ENCODE measurements around the gene OSCP1. TPM values are rescaled to one million over a fixed set of nuclear protein-coding genes. Genes with fewer than 3 reads are reported as not detected.

The OSCP1 gene
- total RNA-seq, 1 experiment from 2014 or later: 3.2 TPM

DNA sequence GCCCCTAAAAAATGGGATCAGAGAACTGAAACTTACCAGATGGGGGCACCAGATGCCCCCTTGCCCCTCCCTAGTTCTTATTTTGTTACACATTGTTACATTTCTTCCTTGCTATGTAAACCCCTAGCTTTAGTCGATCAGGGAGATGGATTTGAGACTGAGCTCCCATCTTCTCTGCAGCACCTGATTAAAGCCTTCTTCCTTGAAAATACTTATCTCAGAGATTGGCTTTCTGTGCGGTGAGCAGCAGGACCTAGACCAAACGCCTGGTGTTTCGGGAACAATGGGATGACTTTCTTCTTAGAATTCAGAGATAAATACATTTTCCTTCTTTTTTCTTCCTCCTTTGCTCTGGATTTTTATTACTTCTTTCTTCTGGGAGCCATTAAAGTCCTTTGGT is 35.9 kb downstream of the OSCP1 start:
- H3K18ac ChIP-seq (ENCODE audit: insufficient read length, low read depth, low read length): no peak overlapping the region
- H3K79me1 ChIP-seq (ENCODE audit: insufficient read depth, low read depth, low read length, poor library complexity, severe bottlenecking): no peaks in the 10 kb centered on the region
- no peak overlapping the region for H2BK120ac ChIP-seq (ENCODE audit: low read depth, low read length, poor library complexity, severe bottlenecking)
- no peak overlapping the region for H3T11ph ChIP-seq (ENCODE audit: low read length)
- H3K23ac ChIP-seq (ENCODE audit: insufficient read length, low read depth, low read length): no peak overlapping the region
- no peak overlapping the region for H2AFZ ChIP-seq (ENCODE audit: low read length)
- Mint-ChIP-seq H3K36me3 (ENCODE audit: insufficient read depth in 1 of 3, low read depth in 3 of 3) (peaks cover 4 to 14% (median 9%) of the 10 kb centered on the region in 3 experiments; a peak in 4 of 7 replicates), H3K27me3 (ENCODE audit: low read depth) (no peaks in the 10 kb centered on the region; the same call in 1 of the 2 replicates), H3K27ac (peak overlapping the region in 1 of 3 experiments; percentile 56; a peak in 2 of 7 replicates), H3K4me3 (no peak overlapping the region), H3K9me3 (no peaks in the 10 kb centered on the region; a peak in 1 of 5 replicates), H3K4me1 (peaks cover 5 to 12% of the 10 kb centered on the region in 2 experiments)
- DNase-seq: no peak
- no peak overlapping the region for H2BK5ac ChIP-seq (ENCODE audit: insufficient read length, low read length)
- H3K27ac ChIP-seq (ENCODE audit: insufficient read length, low read depth, low read length): no peak overlapping the region
- H4K91ac ChIP-seq (ENCODE audit: insufficient read length, low read depth, low read length): no peak overlapping the region
- H3K79me2 ChIP-seq (ENCODE audit: insufficient read depth, low read length): no peaks in the 10 kb centered on the region
- TF ChIP-seq, protein P1, sequence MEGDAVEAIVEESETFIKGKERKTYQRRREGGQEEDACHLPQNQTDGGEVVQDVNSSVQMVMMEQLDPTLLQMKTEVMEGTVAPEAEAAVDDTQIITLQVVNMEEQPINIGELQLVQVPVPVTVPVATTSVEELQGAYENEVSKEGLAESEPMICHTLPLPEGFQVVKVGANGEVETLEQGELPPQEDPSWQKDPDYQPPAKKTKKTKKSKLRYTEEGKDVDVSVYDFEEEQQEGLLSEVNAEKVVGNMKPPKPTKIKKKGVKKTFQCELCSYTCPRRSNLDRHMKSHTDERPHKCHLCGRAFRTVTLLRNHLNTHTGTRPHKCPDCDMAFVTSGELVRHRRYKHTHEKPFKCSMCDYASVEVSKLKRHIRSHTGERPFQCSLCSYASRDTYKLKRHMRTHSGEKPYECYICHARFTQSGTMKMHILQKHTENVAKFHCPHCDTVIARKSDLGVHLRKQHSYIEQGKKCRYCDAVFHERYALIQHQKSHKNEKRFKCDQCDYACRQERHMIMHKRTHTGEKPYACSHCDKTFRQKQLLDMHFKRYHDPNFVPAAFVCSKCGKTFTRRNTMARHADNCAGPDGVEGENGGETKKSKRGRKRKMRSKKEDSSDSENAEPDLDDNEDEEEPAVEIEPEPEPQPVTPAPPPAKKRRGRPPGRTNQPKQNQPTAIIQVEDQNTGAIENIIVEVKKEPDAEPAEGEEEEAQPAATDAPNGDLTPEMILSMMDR (conservative IDR thresholded peaks at IDR 0.05): no peak
- H2BK20ac ChIP-seq (ENCODE audit: low read depth, low read length, poor library complexity, severe bottlenecking): no peak overlapping the region
- H3K4me1 ChIP-seq (ENCODE audit: insufficient read depth, low read length): no peaks in the 10 kb centered on the region
- no peaks in the 10 kb centered on the region for H3K9me3 ChIP-seq (ENCODE audit: control insufficient read depth, low read depth, low read length)
- H3K14ac ChIP-seq (ENCODE audit: insufficient read depth, low read length): no peak overlapping the region
- H4K8ac ChIP-seq (replicated peaks; ENCODE audit: insufficient read length, low read depth, low read length): no peak overlapping the region
- no peak overlapping the region for H2BK15ac ChIP-seq (ENCODE audit: low read depth, low read length)
- WGBS (ENCODE audit: extremely low coverage, insufficient read length, low lambda C conversion rate): no CpG with 5 or more reads among the region's 4 CpGs
- no peaks in the 10 kb centered on the region for H4K20me1 ChIP-seq (ENCODE audit: control insufficient read depth, insufficient read depth, insufficient read length)
- no peak overlapping the region for H3K56ac ChIP-seq (ENCODE audit: insufficient read length, low read depth, low read length)
- H3K23me2 ChIP-seq (ENCODE audit: insufficient read length, low read depth, low read length, poor library complexity, severe bottlenecking): no peaks in the 10 kb centered on the region
- no peak overlapping the region for H3K4me2 ChIP-seq (ENCODE audit: insufficient read depth, insufficient read length, low read length)
- no peak overlapping the region for H2BK12ac ChIP-seq (ENCODE audit: insufficient read length, low read depth, low read length)
- no peaks in the 10 kb centered on the region for H3K27me3 ChIP-seq (ENCODE audit: insufficient read depth, low read length)
- H3K9ac ChIP-seq (ENCODE audit: extremely low read depth, insufficient read length, low read length): no peak overlapping the region
- no peak overlapping the region for H3K4ac ChIP-seq (ENCODE audit: low read depth, low read length)
- no peak overlapping the region for H2AK5ac ChIP-seq (ENCODE audit: insufficient read length, low read length)
- H4K5ac ChIP-seq (ENCODE audit: insufficient read length, low read depth, low read length): no peak overlapping the region
